Measurements from ENCODE around the gene TECPR1.

Gene TECPR1

GRCh38 chr7:98227939-98228338 is 24.1 kb downstream of the TECPR1 start:
- no peak overlapping the region for H3K27ac ChIP-seq (ENCODE audit: low read depth, low read length)
- H3F3A ChIP-seq (ENCODE audit: control insufficient read depth, insufficient read depth): no peaks in the 10 kb centered on the region
- no peaks in the 10 kb centered on the region for H3K4me1 ChIP-seq (ENCODE audit: control insufficient read depth, low read length)
- H3K36me3 ChIP-seq (ENCODE audit: control insufficient read depth, low read length): no peaks in the 10 kb centered on the region
- no peaks in the 10 kb centered on the region for H3K27me3 ChIP-seq (ENCODE audit: control insufficient read depth, low read length)
- no peak overlapping the region for H3K4me2 ChIP-seq (ENCODE audit: low read length)
- no peak overlapping the region for H3K4me3 ChIP-seq (ENCODE audit: low read length)
- TF ChIP-seq EZH2phosphoT487 (IDR thresholded peaks at IDR 0.05; ENCODE audit: borderline replicate concordance, low read length) (no peak), CTCF (IDR thresholded peaks at IDR 0.05; ENCODE audit: low read depth, low read length, poor library complexity, severe bottlenecking) (no peak)
- peaks cover 5% of the 10 kb centered on the region; the same call in 1 of the 2 replicates for H4K20me1 ChIP-seq (ENCODE audit: control insufficient read depth, insufficient read depth, low read depth, low read length)
- H3K9me2 ChIP-seq (replicated peaks; ENCODE audit: control insufficient read depth, low read length): no peaks in the 10 kb centered on the region
- H3K79me2 ChIP-seq (ENCODE audit: control insufficient read depth, low read length): no peaks in the 10 kb centered on the region
- no peaks in the 10 kb centered on the region for H3K9me3 ChIP-seq (ENCODE audit: control insufficient read depth, insufficient read depth, low read length)

- H3K36me3 ChIP-seq (ENCODE audit: control insufficient read depth, low read length): no peaks in the 10 kb centered on the region
- H3K27ac ChIP-seq (ENCODE audit: low read depth, low read length): no peak overlapping the region
- TF ChIP-seq EZH2phosphoT487 (IDR thresholded peaks at IDR 0.05; ENCODE audit: borderline replicate concordance, low read length) (no peak), CTCF (IDR thresholded peaks at IDR 0.05; ENCODE audit: low read depth, low read length, poor library complexity, severe bottlenecking) (no peak)
- H3K4me2 ChIP-seq (ENCODE audit: low read length): no peak overlapping the region
- no peaks in the 10 kb centered on the region for H3K9me3 ChIP-seq (ENCODE audit: control insufficient read depth, insufficient read depth, low read length)
- no peaks in the 10 kb centered on the region for H3K79me2 ChIP-seq (ENCODE audit: control insufficient read depth, low read length)
- no peaks in the 10 kb centered on the region for H3K4me1 ChIP-seq (ENCODE audit: control insufficient read depth, low read length)
- H3K4me3 ChIP-seq (ENCODE audit: low read length): no peak overlapping the region
- H3K27me3 ChIP-seq (ENCODE audit: control insufficient read depth, low read length): no peaks in the 10 kb centered on the region
- H3F3A ChIP-seq (ENCODE audit: control insufficient read depth, insufficient read depth): no peaks in the 10 kb centered on the region
- peaks cover 15% of the 10 kb centered on the region for H4K20me1 ChIP-seq (ENCODE audit: control insufficient read depth, insufficient read depth, low read depth, low read length)
- H3K9me2 ChIP-seq (replicated peaks; ENCODE audit: control insufficient read depth, low read length): no peaks in the 10 kb centered on the region
Measured at GRCh38 chr7:98225913-98226614, 26.0 kb downstream of the TECPR1 start.

- TF ChIP-seq EZH2phosphoT487 (IDR thresholded peaks at IDR 0.05; ENCODE audit: borderline replicate concordance, low read length) (no peak), CTCF (IDR thresholded peaks at IDR 0.05; ENCODE audit: low read depth, low read length, poor library complexity, severe bottlenecking) (no peak)
- Histone ChIP-seq H3K4me3 (ENCODE audit: low read length) (no peak overlapping the region), H3K9me3 (ENCODE audit: control insufficient read depth, insufficient read depth, low read length) (no peaks in the 10 kb centered on the region), H3K4me2 (ENCODE audit: low read length) (no peak overlapping the region), H3K9me2 (replicated peaks; ENCODE audit: control insufficient read depth, low read length) (no peaks in the 10 kb centered on the region), H3K36me3 (ENCODE audit: control insufficient read depth, low read length) (no peaks in the 10 kb centered on the region), H3K27me3 (ENCODE audit: control insufficient read depth, low read length) (no peaks in the 10 kb centered on the region; the same call in 1 of the 2 replicates), H3K79me2 (ENCODE audit: control insufficient read depth, low read length) (no peaks in the 10 kb centered on the region), H3K4me1 (ENCODE audit: control insufficient read depth, low read length) (peaks cover 10% of the 10 kb centered on the region), H3F3A (ENCODE audit: control insufficient read depth, insufficient read depth) (no peaks in the 10 kb centered on the region), H3K27ac (ENCODE audit: low read depth, low read length) (no peak overlapping the region), H4K20me1 (ENCODE audit: control insufficient read depth, insufficient read depth, low read depth, low read length) (peaks cover 15% of the 10 kb centered on the region)
Measured at GRCh38 chr7:98224701-98225181, 27.3 kb downstream of the TECPR1 start.
